ENCODE results near the gene CEP295NL. TPM values are rescaled to one million over a fixed set of nuclear protein-coding genes. Genes with fewer than 3 reads are reported as not detected.
"Not testable (repeated sequence)": the region's sequence is repeated elsewhere in the genome, so short reads cannot be mapped to it uniquely, and the experiment has no call there.

CEP295NL gene
- total RNA-seq, 1 experiment from 2014 or later = 3.6 TPM

GRCh38 chr17:78946131-78946530 lies 43.1 kb upstream of the CEP295NL start:
- no peak overlapping the region for H2AFZ ChIP-seq
- H3F3A ChIP-seq (ENCODE audit: insufficient read depth, low read depth) = no peaks in the 10 kb centered on the region
- H3K4me2 ChIP-seq = no peak overlapping the region
- intact Hi-C loops (cut with micrococcal nuclease; ENCODE audit: unreplicated experiment) = no loop called here
- no peaks in the 10 kb centered on the region for H3K9me2 ChIP-seq (ENCODE audit: insufficient read depth)
- ChIA-PET CTCF (no interaction called here), POLR2A (ENCODE audit: unreplicated experiment) (no interaction called here)
- H3K4me3 ChIP-seq = no peak overlapping the region
- H3K9me3 ChIP-seq (ENCODE audit: insufficient read depth, low read depth) = no peaks in the 10 kb centered on the region
- H3K36me3 ChIP-seq (ENCODE audit: low read depth) = no peaks in the 10 kb centered on the region
- no peaks in the 10 kb centered on the region for H3K4me1 ChIP-seq (replicated peaks; ENCODE audit: insufficient read depth)
- no peaks in the 10 kb centered on the region for H3K27me3 ChIP-seq (ENCODE audit: insufficient read depth, low read depth)
- no peak overlapping the region for H3K27ac ChIP-seq
- DNase-seq = no peak
- no peak for TF ChIP-seq CTCF (conservative IDR thresholded peaks at IDR 0.05)
- no peak for TF ChIP-seq EZH2 (IDR thresholded peaks at IDR 0.05; ENCODE audit: low read depth)
- H4K20me1 ChIP-seq (ENCODE audit: insufficient read depth) = no peaks in the 10 kb centered on the region
- no TSS peak for BruUV-seq (replicated peaks)
- no peaks in the 10 kb centered on the region for H3K79me2 ChIP-seq (ENCODE audit: low read depth)

GRCh38 chr17:78945455-78945854 lies 42.5 kb upstream of the CEP295NL start:
- H2AFZ ChIP-seq; DNase-seq; H3K27ac ChIP-seq; H3K9me3 ChIP-seq (ENCODE audit: insufficient read depth, low read depth); H3K79me2 ChIP-seq (ENCODE audit: low read depth); BruUV-seq (replicated peaks); H3K4me2 ChIP-seq; H3K9me2 ChIP-seq (ENCODE audit: insufficient read depth); intact Hi-C loops (cut with micrococcal nuclease; ENCODE audit: unreplicated experiment); H4K20me1 ChIP-seq (ENCODE audit: insufficient read depth); H3K4me3 ChIP-seq; H3F3A ChIP-seq (ENCODE audit: insufficient read depth, low read depth); POLR2A ChIA-PET (ENCODE audit: unreplicated experiment); H3K27me3 ChIP-seq (ENCODE audit: insufficient read depth, low read depth); H3K36me3 ChIP-seq (ENCODE audit: low read depth); CTCF ChIA-PET; H3K4me1 ChIP-seq (replicated peaks; ENCODE audit: insufficient read depth): not testable (repeated sequence)

GRCh38 chr17:78944956-78945355 lies 42.0 kb upstream of the CEP295NL start:
- no peak overlapping the region for H3K4me2 ChIP-seq
- H3K79me2 ChIP-seq (ENCODE audit: low read depth) = no peaks in the 10 kb centered on the region
- no peaks in the 10 kb centered on the region for H3K36me3 ChIP-seq (ENCODE audit: low read depth)
- H3K9me2 ChIP-seq (ENCODE audit: insufficient read depth) = no peaks in the 10 kb centered on the region
- no peaks in the 10 kb centered on the region for H3K9me3 ChIP-seq (ENCODE audit: insufficient read depth, low read depth)
- no TSS peak for BruUV-seq (replicated peaks)
- ChIA-PET CTCF (no interaction called here), POLR2A (ENCODE audit: unreplicated experiment) (no interaction called here)
- no peak overlapping the region for H3K4me3 ChIP-seq
- H4K20me1 ChIP-seq (ENCODE audit: insufficient read depth) = no peaks in the 10 kb centered on the region
- DNase-seq = no peak
- H3F3A ChIP-seq (ENCODE audit: insufficient read depth, low read depth) = no peaks in the 10 kb centered on the region
- TF ChIP-seq CTCF (conservative IDR thresholded peaks at IDR 0.05) (no peak), EZH2 (IDR thresholded peaks at IDR 0.05; ENCODE audit: low read depth) (no peak)
- no peaks in the 10 kb centered on the region for H3K27me3 ChIP-seq (ENCODE audit: insufficient read depth, low read depth)
- H2AFZ ChIP-seq = no peak overlapping the region
- no peaks in the 10 kb centered on the region for H3K4me1 ChIP-seq (replicated peaks; ENCODE audit: insufficient read depth)
- no peak overlapping the region for H3K27ac ChIP-seq
- intact Hi-C loops (cut with micrococcal nuclease; ENCODE audit: unreplicated experiment) = no loop called here

- H3K27ac ChIP-seq = no peak overlapping the region
- H3F3A ChIP-seq (ENCODE audit: insufficient read depth, low read depth) = no peaks in the 10 kb centered on the region
- H3K4me2 ChIP-seq = no peak overlapping the region
- H3K27me3 ChIP-seq (ENCODE audit: insufficient read depth, low read depth) = no peaks in the 10 kb centered on the region
- no TSS peak for BruUV-seq (replicated peaks)
- POLR2A ChIA-PET (ENCODE audit: unreplicated experiment) = no interaction called here
- H3K4me1 ChIP-seq (replicated peaks; ENCODE audit: insufficient read depth) = no peaks in the 10 kb centered on the region
- H3K9me3 ChIP-seq (ENCODE audit: insufficient read depth, low read depth) = no peaks in the 10 kb centered on the region
- no peaks in the 10 kb centered on the region for H3K9me2 ChIP-seq (ENCODE audit: insufficient read depth)
- intact Hi-C loops (cut with micrococcal nuclease; ENCODE audit: unreplicated experiment) = no loop called here
- TF ChIP-seq EZH2 (IDR thresholded peaks at IDR 0.05; ENCODE audit: low read depth) (no peak), CTCF (conservative IDR thresholded peaks at IDR 0.05) (no peak)
- H4K20me1 ChIP-seq (ENCODE audit: insufficient read depth) = no peaks in the 10 kb centered on the region
- H3K79me2 ChIP-seq (ENCODE audit: low read depth) = no peaks in the 10 kb centered on the region
- H3K4me3 ChIP-seq = no peak overlapping the region
- no peak overlapping the region for H2AFZ ChIP-seq
- CTCF ChIA-PET = no interaction called here
- no peak for DNase-seq
- H3K36me3 ChIP-seq (ENCODE audit: low read depth) = no peaks in the 10 kb centered on the region
These were observed 41.0 kb upstream of the CEP295NL start for GRCh38 chr17:78944026-78944425.

Data from PC-9 (cell line).